Measurements from ENCODE around the gene ATP2C2.
"Not testable (repeated sequence)": the region's sequence is repeated elsewhere in the genome, so short reads cannot be mapped to it uniquely, and the experiment has no call there.

ATP2C2 gene

GRCh38 chr16:84367750-84368307 is 509 bp upstream of the ATP2C2 start:
- DNase-seq, result no peak

- DNase-seq, result no peak
Measured at GRCh38 chr16:84369105-84369504, 767 bp downstream of the ATP2C2 start.

- no peak for DNase-seq
Measured at GRCh38 chr16:84369938-84370627, 1.7 kb downstream of the ATP2C2 start.

GRCh38 chr16:84370723-84371552 is 2.6 kb downstream of the ATP2C2 start:
- DNase-seq, result no peak

GRCh38 chr16:84371553-84371865 is 3.2 kb downstream of the ATP2C2 start:
- no peak for DNase-seq

- no peak for DNase-seq
Measured at GRCh38 chr16:84373907-84374489, 5.7 kb downstream of the ATP2C2 start.

- no peak for DNase-seq
Measured at GRCh38 chr16:84378099-84378498, 9.8 kb downstream of the ATP2C2 start.

GRCh38 chr16:84378567-84378966 is 10.2 kb downstream of the ATP2C2 start:
- DNase-seq, result no peak

GRCh38 chr16:84379008-84379708 is 10.8 kb downstream of the ATP2C2 start:
- DNase-seq, result no peak

GRCh38 chr16:84379709-84380362 is 11.5 kb downstream of the ATP2C2 start:
- DNase-seq, result no peak

- DNase-seq, result no peak
Measured at GRCh38 chr16:84380405-84380804, 12.1 kb downstream of the ATP2C2 start.

GRCh38 chr16:84382396-84382795 is 14.1 kb downstream of the ATP2C2 start:
- DNase-seq, result no peak

GRCh38 chr16:84383106-84383505 is 14.8 kb downstream of the ATP2C2 start:
- DNase-seq, result no peak

GRCh38 chr16:84386047-84386446 is 17.7 kb downstream of the ATP2C2 start:
- DNase-seq, result no peak

- DNase-seq, result no peak
Measured at GRCh38 chr16:84387021-84387420, 18.7 kb downstream of the ATP2C2 start.

- DNase-seq, result no peak
Measured at GRCh38 chr16:84390131-84390785, 21.9 kb downstream of the ATP2C2 start.

GRCh38 chr16:84391151-84392030 is 23.1 kb downstream of the ATP2C2 start:
- no peak for DNase-seq

- no peak for DNase-seq
Measured at GRCh38 chr16:84392031-84392360, 23.7 kb downstream of the ATP2C2 start.

GRCh38 chr16:84396082-84396481 is 27.7 kb downstream of the ATP2C2 start:
- not testable (repeated sequence) for DNase-seq

- no peak for DNase-seq
Measured at GRCh38 chr16:84396537-84397008, 28.2 kb downstream of the ATP2C2 start.

GRCh38 chr16:84397090-84397489 is 28.8 kb downstream of the ATP2C2 start:
- DNase-seq, result no peak

Measured in stimulated activated CD4-positive, alpha-beta T cell treated with anti-CD3 and anti-CD28 coated beads, Interleukin-4, amount 100 ng/mL, for 1 hour (primary cell).